Measurements from ENCODE around the gene WDR46. TPM values are rescaled to one million over a fixed set of nuclear protein-coding genes. Genes with fewer than 3 reads are reported as not detected.

Gene WDR46
- total and polyA plus RNA-seq, 2 of the 8 experiments (the other 6 are each of a cell fraction or from before 2014, with no cell fraction given), result 69.7 to 91.0 TPM

DNA sequence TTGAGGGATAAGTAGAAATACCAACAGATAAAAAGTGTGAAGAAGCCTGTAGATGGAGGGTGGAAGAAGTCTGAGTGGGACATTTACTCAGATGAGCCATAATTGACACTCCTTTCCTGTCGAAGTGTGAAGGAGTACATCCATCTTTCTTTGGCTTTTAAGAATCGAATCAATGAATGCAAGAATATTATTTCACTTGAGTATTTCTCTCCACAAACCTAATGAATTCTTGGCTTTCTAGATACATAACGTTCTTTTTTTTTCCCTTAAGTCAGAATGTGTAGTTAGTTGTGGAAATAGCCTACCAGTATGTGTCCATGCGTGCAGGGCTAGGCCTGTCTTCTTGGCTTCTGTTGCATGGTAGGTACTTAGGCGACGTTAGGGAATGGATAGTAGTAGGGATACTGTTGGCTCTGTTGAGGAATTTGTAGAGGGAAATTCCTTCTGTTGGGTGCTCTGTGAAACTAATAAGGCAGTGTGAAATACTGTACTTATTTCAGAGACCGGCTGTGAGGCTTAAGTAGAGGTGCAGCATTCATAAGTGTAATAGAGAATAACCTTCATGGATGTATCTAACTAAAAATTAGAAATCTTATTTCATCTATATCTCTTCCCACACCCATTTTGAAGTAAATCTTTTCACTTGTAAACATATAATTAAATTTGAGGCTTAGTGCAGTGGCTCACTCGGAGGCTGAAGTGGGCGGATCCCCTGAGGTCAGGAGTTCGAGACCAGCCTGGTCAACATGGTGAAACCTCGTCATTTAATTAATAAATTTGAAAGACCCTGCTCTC is 15.7 kb downstream of the WDR46 start:
- DNase-seq (ENCODE audit: low read depth in 1 of 2, low spot score in 2 of 2), result no peak
- Histone ChIP-seq H2BK5ac (ENCODE audit: low read depth, low read length) (0 out of 2 replicates have a peak overlapping the region, but pooled peaks have one; percentile 50), H2BK120ac (replicated peaks; ENCODE audit: low read depth, low read length) (no peak overlapping the region), H2AFZ (ENCODE audit: low read length) (no peak overlapping the region), H4K5ac (ENCODE audit: insufficient read length, low read depth, low read length) (no peak overlapping the region), H4K20me1 (replicated peaks in 1 of 2; ENCODE audit: control insufficient read depth in 1 of 2, insufficient read depth in 2 of 2, low read length in 2 of 2) (peaks cover 9 to 16% of the 10 kb centered on the region in 2 experiments), H3K56ac (replicated peaks; ENCODE audit: insufficient read length, low read depth, low read length) (no peak overlapping the region), H3K23ac (ENCODE audit: insufficient read length) (no peak overlapping the region), H3K18ac (ENCODE audit: extremely low read depth, low read length) (no peak overlapping the region), H2BK15ac (ENCODE audit: low read length) (no peak overlapping the region), H4K8ac (ENCODE audit: extremely low read depth, insufficient read depth, low read length) (no peak overlapping the region), H2BK12ac (ENCODE audit: low read depth, low read length) (no peak overlapping the region), H3K4ac (replicated peaks; ENCODE audit: insufficient read length, low read depth, low read length) (no peak overlapping the region), H3K23me2 (ENCODE audit: low read depth, low read length) (peaks cover 22% of the 10 kb centered on the region), H3K9ac (replicated peaks in 1 of 4; ENCODE audit: extremely low read depth in 1 of 4, low read depth in 3 of 4, low read length in 3 of 4) (peak overlapping the region; percentile 92 to 99 (median 92)), H3K14ac (ENCODE audit: insufficient read length) (no peak overlapping the region), H3K4me2 (ENCODE audit: insufficient read depth in 1 of 2, low read depth in 2 of 2, low read length in 2 of 2) (peak overlapping the region; percentile 86 to 96), H3K9me3 (ENCODE audit: insufficient read depth in 2 of 2, low read depth in 1 of 2, low read length in 1 of 2) (no peaks in the 10 kb centered on the region), H3K27ac (ENCODE audit: low read depth, low read length) (peak overlapping the region; percentile 85; the same call in 1 of the 2 replicates), H4K91ac (replicated peaks; ENCODE audit: insufficient read length, low read length) (no peak overlapping the region), H2AK5ac (ENCODE audit: low read depth, low read length) (no peak overlapping the region), H3K4me3 (ENCODE audit: extremely low read depth in 1 of 4, insufficient read depth in 2 of 4, low read depth in 3 of 4, low read length in 4 of 4) (peak overlapping the region; percentile 81 to 100 (median 100)), H3K36me3 (ENCODE audit: control insufficient read depth in 2 of 4, insufficient read depth in 4 of 4, low read length in 3 of 4) (peaks cover 16 to 46% (median 36%) of the 10 kb centered on the region in 4 experiments; a peak in 7 of 8 replicates), H3K79me1 (ENCODE audit: low read depth, low read length) (peaks cover 6% of the 10 kb centered on the region; the same call in 1 of the 2 replicates), H3K79me2 (ENCODE audit: control insufficient read depth in 1 of 2, insufficient read depth in 2 of 2, low read length in 2 of 2) (peaks cover 26 to 43% of the 10 kb centered on the region in 2 experiments), H2BK20ac (ENCODE audit: low read length) (no peak overlapping the region), H3K27me3 (replicated peaks in 1 of 4; ENCODE audit: control insufficient read depth in 3 of 4, extremely low read depth in 1 of 4, insufficient read depth in 3 of 4, low read length in 3 of 4) (no peaks in the 10 kb centered on the region), H3K4me1 (replicated peaks in 1 of 4; ENCODE audit: control insufficient read depth in 3 of 4, insufficient read depth in 4 of 4, low read length in 3 of 4) (peaks cover 0 to 30% (median 11%) of the 10 kb centered on the region in 4 experiments)
- no peak for FAIRE-seq
- POLR2A ChIA-PET (ENCODE audit: partially characterized antibody), result interaction anchor here (0.5 to 12.0 kb wide), 16 partner anchors 8 to 157 kb away, joined by 3 to 337 read pairs (median 16); partner anchors contain the start of genes CUTA, HSD17B8, PFDN6 and RGL2
- CTCF ChIA-PET (ENCODE audit: partially characterized antibody), result interaction anchor here (0.6 kb wide), 1 partner anchor 1702 kb away, joined by 3 read pairs; no protein-coding TSS in a partner anchor
- 72% methylated on average over 11 of the region's 11 CpGs; no CpG with 5 or more reads in 1 of the 2 experiments for WGBS, 2 experiments (ENCODE audit: extremely low coverage in 1 of 2, insufficient coverage in 1 of 2, insufficient read length in 1 of 2, insufficient replicate concordance in 2 of 2, low coverage in 1 of 2, low lambda C conversion rate in 2 of 2, missing lambda C conversion rate in 1 of 2)
- TF ChIP-seq JUN (IDR thresholded peaks at IDR 0.05; ENCODE audit: low read depth, low read length) (no peak), SP1 (IDR thresholded peaks at IDR 0.05; ENCODE audit: low read depth, low read length) (no peak), MAFK (IDR thresholded peaks at IDR 0.05; ENCODE audit: low read depth, low read length) (no peak), SIX5 (IDR thresholded peaks at IDR 0.05; ENCODE audit: low read depth, low read length) (no peak), TBP (IDR thresholded peaks at IDR 0.05; ENCODE audit: low read depth, low read length) (no peak), RFX5 (IDR thresholded peaks at IDR 0.05; ENCODE audit: borderline replicate concordance, low read depth, low read length) (no peak), RBBP5 (IDR thresholded peaks at IDR 0.05; ENCODE audit: borderline replicate concordance, low read depth, low read length) (no peak)
- TF ChIP-seq, protein P1, sequence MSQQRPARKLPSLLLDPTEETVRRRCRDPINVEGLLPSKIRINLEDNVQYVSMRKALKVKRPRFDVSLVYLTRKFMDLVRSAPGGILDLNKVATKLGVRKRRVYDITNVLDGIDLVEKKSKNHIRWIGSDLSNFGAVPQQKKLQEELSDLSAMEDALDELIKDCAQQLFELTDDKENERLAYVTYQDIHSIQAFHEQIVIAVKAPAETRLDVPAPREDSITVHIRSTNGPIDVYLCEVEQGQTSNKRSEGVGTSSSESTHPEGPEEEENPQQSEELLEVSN (IDR thresholded peaks at IDR 0.05), result no peak
- TF ChIP-seq, protein P2, sequence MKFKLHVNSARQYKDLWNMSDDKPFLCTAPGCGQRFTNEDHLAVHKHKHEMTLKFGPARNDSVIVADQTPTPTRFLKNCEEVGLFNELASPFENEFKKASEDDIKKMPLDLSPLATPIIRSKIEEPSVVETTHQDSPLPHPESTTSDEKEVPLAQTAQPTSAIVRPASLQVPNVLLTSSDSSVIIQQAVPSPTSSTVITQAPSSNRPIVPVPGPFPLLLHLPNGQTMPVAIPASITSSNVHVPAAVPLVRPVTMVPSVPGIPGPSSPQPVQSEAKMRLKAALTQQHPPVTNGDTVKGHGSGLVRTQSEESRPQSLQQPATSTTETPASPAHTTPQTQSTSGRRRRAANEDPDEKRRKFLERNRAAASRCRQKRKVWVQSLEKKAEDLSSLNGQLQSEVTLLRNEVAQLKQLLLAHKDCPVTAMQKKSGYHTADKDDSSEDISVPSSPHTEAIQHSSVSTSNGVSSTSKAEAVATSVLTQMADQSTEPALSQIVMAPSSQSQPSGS (IDR thresholded peaks at IDR 0.05; ENCODE audit: low read length), result no peak
